ENCODE data around the gene ANGEL1.

ANGEL1 gene

GRCh38 chr14:76765461-76765931, 47.2 kb downstream of the ANGEL1 start:
- no peak for DNase-seq (ENCODE audit: low read depth)

GRCh38 chr14:76763096-76764041, 49.3 kb downstream of the ANGEL1 start:
- DNase-seq (ENCODE audit: low read depth) = no peak

- no peak for DNase-seq (ENCODE audit: low read depth)
Observed at GRCh38 chr14:76762411-76763095, 50.1 kb downstream of the ANGEL1 start.

GRCh38 chr14:76761960-76762410, 50.7 kb downstream of the ANGEL1 start:
- DNase-seq (ENCODE audit: low read depth) = no peak

- peak; percentile 23 for DNase-seq (ENCODE audit: low read depth)
Observed at GRCh38 chr14:76761136-76761959, 51.3 kb downstream of the ANGEL1 start, which contains the start of gene VASH1. TSS of gene VASH1 (plus strand) at chr14:76761468. CDS start at chr14:76762822, 1,354 bp downstream.

- DNase-seq (ENCODE audit: low read depth) = no peak
Observed at GRCh38 chr14:76760331-76761135, 52.1 kb downstream of the ANGEL1 start.

- DNase-seq (ENCODE audit: low read depth) = no peak
Observed at GRCh38 chr14:76759589-76759988, 53.1 kb downstream of the ANGEL1 start.

GRCh38 chr14:76756371-76756750, 56.3 kb downstream of the ANGEL1 start:
- DNase-seq (ENCODE audit: low read depth) = no peak

GRCh38 chr14:76755610-76756370, 56.9 kb downstream of the ANGEL1 start:
- DNase-seq (ENCODE audit: low read depth) = no peak

GRCh38 chr14:76754586-76754985, 58.1 kb downstream of the ANGEL1 start:
- DNase-seq (ENCODE audit: low read depth) = no peak

- no peak for DNase-seq (ENCODE audit: low read depth)
Observed at GRCh38 chr14:76753541-76754198, 59.0 kb downstream of the ANGEL1 start.

- DNase-seq (ENCODE audit: low read depth) = no peak
Observed at GRCh38 chr14:76752744-76753143, 59.9 kb downstream of the ANGEL1 start.

GRCh38 chr14:76742966-76743365, 69.7 kb downstream of the ANGEL1 start:
- DNase-seq (ENCODE audit: low read depth) = no peak

GRCh38 chr14:76742185-76742584, 70.5 kb downstream of the ANGEL1 start:
- DNase-seq (ENCODE audit: low read depth) = no peak

GRCh38 chr14:76741074-76741473, 71.6 kb downstream of the ANGEL1 start:
- DNase-seq (ENCODE audit: low read depth) = no peak

Data from HS-5 (cell line).